ENCODE data around the gene DAB2IP. TPM values are rescaled to one million over a fixed set of nuclear protein-coding genes. Genes with fewer than 3 reads are reported as not detected.

DAB2IP gene
- total RNA-seq, 4 donors from 2014 or later = 35.2 to 56.4 (median 51.4) TPM

DNA sequence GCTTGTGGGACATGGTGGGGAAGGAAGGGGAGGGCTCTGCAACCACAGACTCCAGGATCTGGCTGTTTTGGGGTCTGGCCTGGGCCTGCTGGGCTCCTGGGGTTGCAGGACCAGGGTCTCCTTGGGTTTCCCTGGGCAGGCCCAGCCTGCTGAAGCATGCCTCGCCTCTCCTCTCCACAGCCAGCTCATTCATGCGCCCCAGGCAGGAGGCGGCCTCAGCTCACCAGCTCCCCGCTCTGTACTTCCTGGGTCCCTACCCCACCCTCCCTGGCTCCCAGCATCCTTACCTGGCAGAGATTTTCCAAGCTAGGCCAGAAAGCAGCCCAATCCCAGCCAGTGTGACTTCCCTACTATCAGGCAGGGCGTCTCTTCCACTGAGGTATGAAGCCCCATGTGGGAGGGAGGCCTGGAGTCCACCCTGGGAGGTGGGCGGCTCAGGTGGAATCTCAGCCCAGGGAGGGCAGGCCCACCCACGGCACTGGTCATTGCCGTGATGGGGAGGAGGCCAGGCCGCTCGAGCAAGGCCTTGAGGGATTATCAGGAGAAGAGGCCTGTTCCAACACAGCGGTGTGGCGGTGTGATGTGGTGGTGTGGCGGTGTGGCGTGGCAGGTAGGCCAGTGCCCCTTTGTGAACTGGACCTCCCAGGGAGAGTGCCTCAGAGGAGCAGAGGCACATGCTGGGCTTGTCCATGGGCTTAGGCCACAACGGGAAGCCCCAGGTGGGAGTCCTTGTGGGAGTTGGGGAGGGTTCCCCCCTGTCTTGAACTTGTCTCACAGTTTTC lies 103.4 kb downstream of the DAB2IP start:
- H3K4me1 ChIP-seq = peaks cover 0 to 76% (median 61%) of the 10 kb centered on the region in 4 donors
- DNase-seq (ENCODE audit: low spot score in 2 of 2) = no peak
- H3K4me3 ChIP-seq = no peak overlapping the region
- no peak for TF ChIP-seq POLR2A (IDR thresholded peaks at IDR 0.05)
- TF ChIP-seq, protein P1, sequence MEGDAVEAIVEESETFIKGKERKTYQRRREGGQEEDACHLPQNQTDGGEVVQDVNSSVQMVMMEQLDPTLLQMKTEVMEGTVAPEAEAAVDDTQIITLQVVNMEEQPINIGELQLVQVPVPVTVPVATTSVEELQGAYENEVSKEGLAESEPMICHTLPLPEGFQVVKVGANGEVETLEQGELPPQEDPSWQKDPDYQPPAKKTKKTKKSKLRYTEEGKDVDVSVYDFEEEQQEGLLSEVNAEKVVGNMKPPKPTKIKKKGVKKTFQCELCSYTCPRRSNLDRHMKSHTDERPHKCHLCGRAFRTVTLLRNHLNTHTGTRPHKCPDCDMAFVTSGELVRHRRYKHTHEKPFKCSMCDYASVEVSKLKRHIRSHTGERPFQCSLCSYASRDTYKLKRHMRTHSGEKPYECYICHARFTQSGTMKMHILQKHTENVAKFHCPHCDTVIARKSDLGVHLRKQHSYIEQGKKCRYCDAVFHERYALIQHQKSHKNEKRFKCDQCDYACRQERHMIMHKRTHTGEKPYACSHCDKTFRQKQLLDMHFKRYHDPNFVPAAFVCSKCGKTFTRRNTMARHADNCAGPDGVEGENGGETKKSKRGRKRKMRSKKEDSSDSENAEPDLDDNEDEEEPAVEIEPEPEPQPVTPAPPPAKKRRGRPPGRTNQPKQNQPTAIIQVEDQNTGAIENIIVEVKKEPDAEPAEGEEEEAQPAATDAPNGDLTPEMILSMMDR (IDR thresholded peaks at IDR 0.05) = no peak
- TF ChIP-seq EP300 (IDR thresholded peaks at IDR 0.05) = no peak
- no peaks in the 10 kb centered on the region for H3K9me3 ChIP-seq
- WGBS, 2 donors = 79 to 84% methylated on average over 11 to 15 of the region's 15 CpGs
- no peaks in the 10 kb centered on the region for H3K27me3 ChIP-seq
- peaks cover 0 to 32% (median 0%) of the 10 kb centered on the region in 3 donors for H3K36me3 ChIP-seq
- peak overlapping the region in 3 of 4 donors; percentile 28 to 99 (median 95) for H3K27ac ChIP-seq

DNA sequence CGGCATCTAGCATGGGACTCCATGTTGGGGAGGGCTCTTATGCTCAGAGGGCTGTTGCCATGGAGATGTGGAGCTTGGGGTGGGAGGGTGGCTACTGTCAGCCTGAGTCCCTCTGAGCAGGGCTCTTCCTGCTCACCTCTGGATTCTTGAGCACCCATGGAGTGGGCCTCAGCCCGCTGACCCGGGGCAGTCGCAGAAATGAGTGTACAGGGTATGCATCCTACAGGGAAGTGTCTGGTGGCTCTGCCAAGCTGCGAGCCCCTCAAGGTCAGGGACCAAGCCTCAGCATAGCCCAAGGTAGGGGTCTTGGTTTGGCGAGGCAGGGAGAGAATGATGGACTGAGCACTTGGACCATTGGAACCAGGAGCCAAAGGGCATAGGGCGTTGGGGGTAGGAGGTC lies 104.1 kb downstream of the DAB2IP start:
- peaks cover 0 to 68% (median 55%) of the 10 kb centered on the region in 4 donors for H3K4me1 ChIP-seq
- 82 to 86% methylated on average over 5 to 7 of the region's 7 CpGs for WGBS, 2 donors
- peak overlapping the region in 2 of 4 donors; percentile 95 to 99 for H3K27ac ChIP-seq

DNA sequence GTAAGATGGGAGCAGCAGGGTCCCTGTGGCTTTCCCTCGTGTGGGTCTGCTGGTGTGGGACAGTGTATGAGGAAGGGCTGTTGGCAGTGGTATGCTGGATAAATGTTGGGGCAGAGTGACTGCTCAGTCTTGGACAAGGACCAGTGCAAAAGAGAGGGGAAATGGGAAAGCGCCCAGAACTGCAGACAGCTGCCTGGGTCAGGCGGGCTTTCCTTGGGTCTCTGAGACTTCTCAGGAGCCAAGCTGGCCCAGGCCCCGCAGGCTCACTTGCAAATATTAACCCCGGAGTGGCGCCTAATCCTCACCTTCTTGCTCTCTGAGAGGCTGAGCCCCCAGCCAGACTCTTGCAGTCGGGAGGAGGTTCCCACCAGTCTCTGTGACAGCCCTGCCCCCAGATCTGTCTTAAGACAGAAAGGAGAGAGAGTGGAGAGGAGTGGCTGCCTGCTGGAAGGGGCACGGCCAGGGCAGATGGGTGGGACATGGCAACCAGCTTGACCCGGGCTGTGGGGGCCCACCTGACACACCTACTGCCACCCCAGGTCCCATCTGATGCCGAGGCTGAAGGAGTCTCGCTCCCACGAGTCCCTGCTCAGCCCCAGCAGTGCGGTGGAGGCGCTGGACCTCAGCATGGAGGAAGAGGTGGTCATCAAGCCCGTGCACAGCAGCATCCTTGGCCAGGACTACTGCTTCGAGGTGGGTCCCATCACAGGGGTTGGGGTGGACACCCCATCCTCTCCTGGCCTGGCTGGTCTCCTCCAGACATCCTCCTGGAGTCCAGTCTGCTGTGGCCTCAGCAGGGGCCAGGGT lies 105.2 kb downstream of the DAB2IP start:
- peak overlapping the region in 3 of 4 donors; percentile 26 to 99 (median 95) for H3K27ac ChIP-seq

More for the DNA sequence above, 104.1 kb downstream of the DAB2IP start:
- TF ChIP-seq POLR2A (IDR thresholded peaks at IDR 0.05) (no peak), EP300 (IDR thresholded peaks at IDR 0.05) (no peak)
- TF ChIP-seq, protein P1 (IDR thresholded peaks at IDR 0.05) = no peak
- DNase-seq (ENCODE audit: low spot score in 2 of 2) = no peak
- Histone ChIP-seq H3K4me3 (no peak overlapping the region), H3K36me3 (peaks cover 0 to 40% (median 0%) of the 10 kb centered on the region in 3 donors), H3K27me3 (no peaks in the 10 kb centered on the region), H3K9me3 (no peaks in the 10 kb centered on the region)

DNA sequence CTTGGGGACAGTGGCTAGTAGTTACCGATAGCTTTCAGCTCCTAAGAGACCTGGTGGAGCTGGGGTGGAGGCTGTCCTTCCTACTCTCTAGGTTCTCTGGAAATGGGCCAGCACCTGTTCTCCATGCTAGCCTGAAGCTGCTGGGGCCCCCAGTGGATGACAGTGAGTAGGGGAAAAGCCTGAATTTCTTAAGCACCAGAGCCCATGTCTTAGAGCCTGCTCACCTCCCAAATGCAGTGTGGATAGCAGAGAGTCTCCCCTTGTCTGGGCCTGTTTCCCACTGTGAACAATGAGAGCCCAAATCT lies 105.8 kb downstream of the DAB2IP start:
- Histone ChIP-seq H3K27ac (peak overlapping the region in 2 of 4 donors; percentile 26 to 95), H3K27me3 (no peaks in the 10 kb centered on the region), H3K4me3 (no peak overlapping the region), H3K36me3 (peaks cover 0 to 56% (median 0%) of the 10 kb centered on the region in 3 donors), H3K4me1 (peaks cover 0 to 52% (median 40%) of the 10 kb centered on the region in 4 donors), H3K9me3 (no peaks in the 10 kb centered on the region)
- 88 to 100% methylated on average over 1 of the region's 1 CpG for WGBS, 2 donors
- no peak for DNase-seq (ENCODE audit: low spot score in 2 of 2)
- TF ChIP-seq POLR2A (IDR thresholded peaks at IDR 0.05) = no peak
- no peak for TF ChIP-seq EP300 (IDR thresholded peaks at IDR 0.05)
- TF ChIP-seq, protein P1 (IDR thresholded peaks at IDR 0.05) = no peak

More for the DNA sequence above, 105.2 kb downstream of the DAB2IP start:
- Histone ChIP-seq H3K9me3 (no peaks in the 10 kb centered on the region), H3K4me1 (peaks cover 0 to 57% (median 46%) of the 10 kb centered on the region in 4 donors), H3K27me3 (no peaks in the 10 kb centered on the region), H3K4me3 (no peak overlapping the region), H3K36me3 (peaks cover 0 to 51% (median 0%) of the 10 kb centered on the region in 3 donors)
- TF ChIP-seq POLR2A (IDR thresholded peaks at IDR 0.05) (no peak), EP300 (IDR thresholded peaks at IDR 0.05) (no peak)
- TF ChIP-seq, protein P1 (IDR thresholded peaks at IDR 0.05) = no peak
- 44 to 63% methylated on average over 15 to 16 of the region's 16 CpGs for WGBS, 2 donors
- DNase-seq (ENCODE audit: low spot score in 2 of 2) = no peak

Measured in tibial nerve (tissue), 4 donors.